Prostate gland (tissue), 2 donors: ENCODE data around the gene THSD8.

Experiments used
- POLR2A ChIP-seq: fragments of 450-650 bp; IDR thresholded peaks from one replicate; pipeline ENCODE4 v1.6.1; 2016; ENCODE audit warnings: antibody characterized with exemption, mild to moderate bottlenecking
- TF ChIP-seq, protein P1 (sequence below), 4 experiments: fragments of 200-600 bp in 2 of 4; fragments of 450-650 bp in 2 of 4; sonication (generic) in 2 of 4; IDR thresholded peaks; 1 replicate in 3 of 4; 2 replicates in 1 of 4; pipeline ENCODE4 v1.5.1; 2016 to 2019; ENCODE audit warnings: antibody characterized with exemption in 4 of 4, mild to moderate bottlenecking in 2 of 4, moderate library complexity in 2 of 4

GRCh38 chr19:12783849-12784393 is 17.9 kb upstream of the THSD8 start:
- TF ChIP-seq, protein P1, sequence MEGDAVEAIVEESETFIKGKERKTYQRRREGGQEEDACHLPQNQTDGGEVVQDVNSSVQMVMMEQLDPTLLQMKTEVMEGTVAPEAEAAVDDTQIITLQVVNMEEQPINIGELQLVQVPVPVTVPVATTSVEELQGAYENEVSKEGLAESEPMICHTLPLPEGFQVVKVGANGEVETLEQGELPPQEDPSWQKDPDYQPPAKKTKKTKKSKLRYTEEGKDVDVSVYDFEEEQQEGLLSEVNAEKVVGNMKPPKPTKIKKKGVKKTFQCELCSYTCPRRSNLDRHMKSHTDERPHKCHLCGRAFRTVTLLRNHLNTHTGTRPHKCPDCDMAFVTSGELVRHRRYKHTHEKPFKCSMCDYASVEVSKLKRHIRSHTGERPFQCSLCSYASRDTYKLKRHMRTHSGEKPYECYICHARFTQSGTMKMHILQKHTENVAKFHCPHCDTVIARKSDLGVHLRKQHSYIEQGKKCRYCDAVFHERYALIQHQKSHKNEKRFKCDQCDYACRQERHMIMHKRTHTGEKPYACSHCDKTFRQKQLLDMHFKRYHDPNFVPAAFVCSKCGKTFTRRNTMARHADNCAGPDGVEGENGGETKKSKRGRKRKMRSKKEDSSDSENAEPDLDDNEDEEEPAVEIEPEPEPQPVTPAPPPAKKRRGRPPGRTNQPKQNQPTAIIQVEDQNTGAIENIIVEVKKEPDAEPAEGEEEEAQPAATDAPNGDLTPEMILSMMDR (IDR thresholded peaks at IDR 0.05): no peak
- no peak for TF ChIP-seq POLR2A
